ENCODE data around the gene DVL2.

DVL2 gene

DNA sequence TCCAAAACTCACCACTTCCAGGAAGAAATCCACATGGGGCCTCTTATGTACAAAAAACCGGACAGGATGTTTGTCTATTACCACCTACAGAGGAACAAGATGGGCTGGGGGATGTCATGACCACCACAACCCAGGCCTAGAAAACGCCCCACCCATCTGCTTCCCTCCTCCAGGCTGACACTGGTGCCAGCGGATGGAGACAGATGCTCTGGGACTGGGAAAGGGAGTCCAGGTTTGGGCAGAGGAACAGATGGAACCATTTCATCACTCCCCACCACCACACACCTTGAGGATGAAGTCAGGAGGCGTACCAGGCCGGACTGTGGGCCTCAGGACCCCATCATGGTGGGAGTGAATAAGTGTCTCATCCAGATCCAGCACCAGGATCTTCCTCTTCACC is 12.5 kb upstream of the DVL2 start:
- no peak overlapping the region for H3K27ac ChIP-seq
- TF ChIP-seq, protein P1, sequence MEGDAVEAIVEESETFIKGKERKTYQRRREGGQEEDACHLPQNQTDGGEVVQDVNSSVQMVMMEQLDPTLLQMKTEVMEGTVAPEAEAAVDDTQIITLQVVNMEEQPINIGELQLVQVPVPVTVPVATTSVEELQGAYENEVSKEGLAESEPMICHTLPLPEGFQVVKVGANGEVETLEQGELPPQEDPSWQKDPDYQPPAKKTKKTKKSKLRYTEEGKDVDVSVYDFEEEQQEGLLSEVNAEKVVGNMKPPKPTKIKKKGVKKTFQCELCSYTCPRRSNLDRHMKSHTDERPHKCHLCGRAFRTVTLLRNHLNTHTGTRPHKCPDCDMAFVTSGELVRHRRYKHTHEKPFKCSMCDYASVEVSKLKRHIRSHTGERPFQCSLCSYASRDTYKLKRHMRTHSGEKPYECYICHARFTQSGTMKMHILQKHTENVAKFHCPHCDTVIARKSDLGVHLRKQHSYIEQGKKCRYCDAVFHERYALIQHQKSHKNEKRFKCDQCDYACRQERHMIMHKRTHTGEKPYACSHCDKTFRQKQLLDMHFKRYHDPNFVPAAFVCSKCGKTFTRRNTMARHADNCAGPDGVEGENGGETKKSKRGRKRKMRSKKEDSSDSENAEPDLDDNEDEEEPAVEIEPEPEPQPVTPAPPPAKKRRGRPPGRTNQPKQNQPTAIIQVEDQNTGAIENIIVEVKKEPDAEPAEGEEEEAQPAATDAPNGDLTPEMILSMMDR (conservative IDR thresholded peaks at IDR 0.05), result no peak

DNA sequence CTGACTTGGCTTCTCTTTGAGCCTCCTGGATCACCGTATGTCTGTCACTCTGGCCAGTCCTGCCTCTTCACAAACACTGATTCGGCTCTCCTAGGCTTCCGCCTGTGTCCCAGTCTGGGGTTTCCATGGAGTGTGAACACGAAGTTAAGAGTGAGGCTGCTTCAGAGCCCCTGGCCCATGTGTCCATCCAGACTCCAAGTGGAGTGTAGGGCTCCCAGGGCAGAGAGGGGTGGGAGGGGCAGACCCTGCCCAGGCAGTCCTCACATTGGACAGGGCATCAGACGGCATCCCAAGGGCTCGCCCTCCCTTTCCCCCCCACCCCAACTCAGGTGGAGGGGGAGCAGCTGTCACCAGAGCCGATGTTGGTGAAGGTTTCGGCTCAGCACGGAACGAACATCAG is 9.5 kb upstream of the DVL2 start:
- H3K27ac ChIP-seq, result peak overlapping the region; percentile 92; the same call in 1 of the 2 replicates

DNA sequence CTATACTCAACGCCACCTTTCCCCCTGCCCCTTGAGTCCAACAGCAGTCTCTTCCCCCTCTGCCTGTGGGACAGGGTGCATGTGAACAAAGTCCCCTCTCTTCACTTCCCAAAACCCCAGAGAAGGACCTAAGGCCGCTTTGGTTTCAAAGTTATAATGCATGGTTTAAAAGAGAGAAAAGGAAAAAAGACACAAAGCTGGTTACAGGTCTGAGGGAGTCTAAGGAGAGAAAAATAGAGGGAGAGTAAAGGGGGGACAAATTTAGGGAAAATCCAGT is 9.1 kb upstream of the DVL2 start:
- TF ChIP-seq, protein P1 (conservative IDR thresholded peaks at IDR 0.05), result no peak
- peak overlapping the region; percentile 92 for H3K27ac ChIP-seq

DNA sequence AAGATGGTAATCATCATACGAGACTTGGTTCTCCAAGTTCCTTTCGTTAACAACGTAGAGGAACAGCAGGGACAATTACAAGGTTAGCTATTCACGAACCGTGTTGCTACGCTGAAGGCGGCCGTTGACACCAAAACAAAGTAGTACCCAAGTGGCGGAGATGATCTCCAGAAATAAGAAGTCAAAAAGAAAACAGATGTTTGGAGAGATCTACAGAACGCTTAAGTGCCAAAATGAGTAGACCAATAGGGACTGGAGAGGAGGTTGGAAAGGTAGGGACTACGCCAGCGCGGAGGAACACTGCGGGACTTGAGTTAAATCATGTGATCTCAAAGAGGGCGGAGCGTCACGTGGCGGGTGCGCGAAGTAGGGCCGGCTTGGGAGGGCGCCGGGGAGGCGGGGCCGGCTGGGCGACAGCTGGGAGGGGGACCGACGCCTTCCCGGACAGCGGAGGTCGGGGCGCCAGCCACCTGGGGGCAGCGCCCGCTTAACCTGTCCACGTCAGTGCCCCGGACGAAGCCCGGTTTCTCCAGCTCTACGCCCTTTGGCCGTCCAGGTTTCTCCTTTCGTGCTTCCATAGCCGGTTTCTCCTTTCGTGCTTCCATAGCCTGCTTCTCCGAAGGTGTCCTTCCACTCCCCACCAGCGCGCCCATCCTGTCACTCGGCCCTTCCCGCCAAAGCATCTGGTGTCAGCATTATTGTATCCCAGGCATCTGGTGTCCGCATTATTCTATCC is 8.6 kb upstream of the DVL2 start:
- H3K27ac ChIP-seq, result peak overlapping the region; percentile 92
- TF ChIP-seq, protein P1 (conservative IDR thresholded peaks at IDR 0.05), result no peak

DNA sequence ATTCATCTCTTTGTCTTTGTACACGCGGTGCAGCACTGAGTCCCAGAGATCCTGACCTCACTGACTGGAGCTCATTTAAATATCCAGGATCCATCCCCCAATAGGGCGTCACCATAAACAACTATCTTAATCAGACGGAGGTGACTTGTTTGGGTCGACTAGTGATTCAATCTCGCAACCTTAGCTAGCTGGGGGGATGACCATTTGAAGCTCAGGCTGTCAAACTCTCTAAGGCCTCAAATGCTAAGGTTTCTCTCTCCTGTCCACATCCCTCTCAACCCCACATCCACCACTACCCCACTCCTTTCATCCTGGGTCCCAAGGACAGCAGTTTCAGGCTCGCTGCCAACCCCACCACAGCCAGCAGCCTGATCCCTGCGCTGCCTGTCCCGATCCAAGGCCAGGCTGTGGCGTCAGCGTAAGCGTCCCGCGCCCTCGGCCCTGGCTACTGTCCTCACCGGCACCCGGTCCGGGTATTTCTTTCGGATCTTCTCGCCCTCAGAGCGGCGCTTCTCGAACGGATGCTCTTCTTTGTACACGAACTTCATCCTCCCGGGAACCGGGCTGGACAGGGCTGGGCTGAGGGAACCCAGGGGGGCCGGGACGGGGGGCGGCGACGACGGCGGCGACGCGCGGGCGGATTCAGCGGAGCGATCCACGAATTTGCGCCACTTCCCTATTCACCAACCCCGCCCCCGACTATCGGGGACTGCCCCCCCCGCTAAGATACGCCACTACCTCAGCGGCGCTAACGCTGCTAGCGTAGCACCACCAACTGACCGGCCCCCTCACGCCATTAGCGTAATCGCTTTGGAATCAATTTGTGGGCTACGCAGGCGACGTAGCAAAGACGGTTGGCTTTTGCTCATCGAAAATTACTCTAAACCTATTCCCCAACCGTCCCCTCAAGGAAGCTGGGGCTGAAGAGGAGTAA is 7.7 kb upstream of the DVL2 start, which contains the start of gene GABARAP:
Gene GABARAP (minus strand): TSS at position 667 of the 934 bp plus-strand sequence. CDS start 119 bp downstream, at position 548.
- TF ChIP-seq, protein P1 (conservative IDR thresholded peaks at IDR 0.05), result no peak
- H3K27ac ChIP-seq, result peak within 1 kb of the TSS; percentile 92

DNA sequence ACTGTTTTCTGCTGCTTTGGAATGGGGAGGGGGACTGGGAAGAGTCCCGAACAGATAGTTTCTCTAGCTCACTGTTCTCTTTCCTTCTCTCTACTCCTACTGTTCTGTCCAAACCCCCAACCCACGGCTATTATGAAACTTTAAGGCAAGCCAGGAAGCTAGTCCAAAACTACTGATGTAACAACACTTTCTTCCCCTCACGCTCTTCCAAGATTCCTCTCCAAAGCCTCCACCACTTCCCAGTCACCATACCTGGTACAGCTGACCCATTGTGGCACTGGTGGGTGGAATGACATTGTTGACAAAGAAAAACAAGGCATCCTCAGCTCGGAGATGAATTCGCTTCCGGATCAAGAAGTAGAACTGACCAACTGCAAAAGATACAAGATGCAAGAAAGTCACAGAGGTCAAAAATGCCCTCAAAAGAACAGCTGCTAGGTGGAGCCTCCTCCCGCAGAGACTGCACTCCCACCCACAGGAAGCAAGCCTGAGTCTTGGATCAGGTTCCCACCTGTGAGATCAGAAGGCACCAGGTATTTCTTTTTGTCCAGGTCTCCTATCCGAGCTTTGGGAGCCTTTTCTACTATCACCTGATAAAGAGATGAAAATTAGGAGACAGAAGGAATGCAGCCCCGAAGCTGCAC is 6.9 kb upstream of the DVL2 start:
- TF ChIP-seq, protein P1 (conservative IDR thresholded peaks at IDR 0.05), result no peak
- peak overlapping the region; percentile 92 for H3K27ac ChIP-seq

DNA sequence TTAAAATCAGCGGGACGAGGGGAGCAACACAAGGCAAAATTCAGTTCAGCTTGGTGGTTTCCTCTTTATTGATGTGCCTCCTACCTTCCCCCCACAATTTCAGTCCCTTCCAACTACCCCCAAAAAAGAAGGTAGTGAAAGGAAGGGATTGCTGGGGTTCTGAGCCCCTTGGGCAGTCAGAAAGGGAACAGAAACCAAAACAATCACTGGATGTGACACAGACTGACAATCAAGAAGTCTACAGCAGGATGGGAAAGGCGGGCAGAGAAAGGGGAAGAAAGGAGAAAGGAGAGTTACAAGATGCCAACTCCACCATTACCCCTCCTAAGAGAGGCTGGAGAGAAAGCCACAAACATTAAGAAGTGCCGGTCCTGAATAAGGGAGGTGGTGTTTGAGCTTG is 6.1 kb upstream of the DVL2 start:
- H3K27ac ChIP-seq, result peak overlapping the region; percentile 92
- TF ChIP-seq, protein P1 (conservative IDR thresholded peaks at IDR 0.05), result no peak

Data from VCaP (cell line).